EH (cell line): ENCODE data around the gene DTNB.
A peak's percentile ranks its signal among the peaks of the same experiment; 100 is the strongest.

Experiments used
- DNase-seq: peaks from one replicate; pipeline ENCODE4 v3.0.0-alpha.2; 2015; ENCODE audit warnings: low read depth

Gene DTNB

DNA sequence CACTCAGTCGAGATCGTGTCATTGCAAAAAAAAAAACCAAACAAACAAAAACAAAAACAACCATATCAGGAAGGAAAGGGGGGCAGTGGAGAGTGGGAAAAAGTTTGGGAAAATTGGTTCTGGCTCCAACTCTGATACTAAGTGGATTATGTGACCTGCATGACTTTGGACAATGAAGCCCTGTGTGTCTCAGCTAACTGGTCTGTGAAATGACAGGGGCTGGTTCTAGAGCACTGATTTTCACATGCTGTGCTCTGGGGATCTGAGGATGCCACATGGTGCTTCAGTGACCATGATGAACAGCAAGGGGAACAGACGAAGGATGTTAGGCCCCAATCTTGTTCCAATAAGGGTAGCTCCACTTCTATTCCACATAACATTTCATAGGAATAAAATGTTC is 174.2 kb downstream of the DTNB start:
- no peak for DNase-seq

GRCh38 chr2:25497918-25498407 is 175.4 kb downstream of the DTNB start:
- no peak for DNase-seq

DNA sequence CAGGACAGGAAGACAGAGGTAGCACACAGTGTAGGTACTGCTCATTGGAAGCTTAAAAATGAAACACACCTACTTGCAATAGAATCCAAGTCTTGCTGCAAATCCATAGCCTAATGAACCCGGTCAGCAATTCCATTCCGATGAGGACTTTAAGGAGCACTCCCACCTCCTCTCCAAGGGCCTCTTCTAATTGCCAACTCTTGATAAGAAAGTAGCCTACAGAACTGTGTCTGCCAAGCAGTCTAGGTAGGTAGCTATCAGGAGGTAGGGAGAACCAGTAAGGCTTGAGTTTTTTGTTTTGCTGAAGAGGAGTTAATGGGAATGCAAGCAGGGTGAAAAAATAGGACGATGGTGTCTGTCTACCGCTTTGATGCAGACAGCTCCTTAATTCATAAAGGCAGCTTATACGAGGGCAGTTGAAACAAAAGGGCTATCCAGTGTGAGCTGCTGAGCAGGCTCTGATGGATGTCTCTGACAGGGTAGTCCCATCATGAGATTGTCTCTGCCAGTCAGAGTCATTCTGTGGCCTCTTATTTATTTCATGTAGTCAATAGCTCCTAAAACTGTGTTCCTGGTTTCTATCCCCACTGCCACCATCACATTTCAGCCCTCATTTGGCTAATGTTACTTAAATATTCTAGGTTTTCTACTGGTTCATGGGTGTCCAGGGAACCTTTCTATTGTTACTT is 176.0 kb downstream of the DTNB start:
- no peak for DNase-seq

DNA sequence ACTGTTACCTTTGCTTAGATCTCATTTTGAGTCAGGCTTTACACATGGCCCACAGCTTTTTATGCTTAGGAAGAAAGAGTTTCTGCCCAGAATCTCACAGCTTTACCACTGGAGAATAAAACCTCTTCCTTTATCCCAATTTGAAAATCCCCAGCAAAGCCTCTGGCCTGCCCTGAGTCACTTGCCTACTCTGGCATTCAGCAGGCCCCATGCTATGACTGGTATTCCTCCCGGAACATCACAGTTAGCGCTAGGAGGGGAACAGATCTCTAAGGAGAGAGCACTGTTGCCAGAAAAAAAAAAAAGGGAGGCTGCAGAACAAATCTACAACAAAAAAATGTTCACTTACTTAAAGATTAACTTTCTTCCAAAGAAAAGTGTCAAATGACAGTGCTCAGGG is 178.8 kb downstream of the DTNB start:
- peak; percentile 74 for DNase-seq

- DNase-seq: no peak
Measured at GRCh38 chr2:25493207-25493606, 180.2 kb downstream of the DTNB start.

- no peak for DNase-seq
Measured at GRCh38 chr2:25492726-25493125, 180.7 kb downstream of the DTNB start.

GRCh38 chr2:25491966-25492532 is 181.3 kb downstream of the DTNB start:
- DNase-seq: peak; percentile 62

DNA sequence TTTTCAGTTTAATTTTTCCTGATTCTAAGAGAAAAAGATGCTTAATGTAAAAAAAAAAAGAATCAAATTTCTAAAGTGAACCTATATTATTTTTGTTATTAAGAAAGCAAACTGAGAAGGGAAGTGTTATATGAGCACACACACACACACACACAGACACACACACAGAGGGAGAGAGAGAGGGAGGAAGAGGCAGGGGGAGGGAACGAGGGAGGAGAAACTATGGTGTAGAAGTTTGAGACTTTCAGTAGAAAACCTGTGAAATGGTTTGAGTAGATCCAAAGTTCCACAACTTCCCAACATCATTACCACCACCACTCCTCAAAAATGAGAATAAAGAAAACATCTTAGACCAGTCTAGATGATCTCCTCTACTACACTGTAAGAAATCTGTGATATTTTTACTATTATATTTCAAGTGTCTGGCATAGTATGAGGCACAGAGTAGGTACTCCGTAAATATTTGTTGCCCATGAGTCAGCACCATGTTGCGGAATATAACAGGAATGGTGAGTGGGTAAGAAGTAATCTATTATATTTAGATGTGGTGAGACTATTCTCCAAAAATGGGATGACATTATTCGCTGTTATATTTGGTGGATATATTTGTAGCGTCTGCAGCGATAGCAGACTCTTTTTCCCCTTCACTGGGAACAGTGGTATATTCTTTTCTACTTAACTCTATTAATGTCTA is 182.2 kb downstream of the DTNB start:
- DNase-seq: peak; percentile 24

DNA sequence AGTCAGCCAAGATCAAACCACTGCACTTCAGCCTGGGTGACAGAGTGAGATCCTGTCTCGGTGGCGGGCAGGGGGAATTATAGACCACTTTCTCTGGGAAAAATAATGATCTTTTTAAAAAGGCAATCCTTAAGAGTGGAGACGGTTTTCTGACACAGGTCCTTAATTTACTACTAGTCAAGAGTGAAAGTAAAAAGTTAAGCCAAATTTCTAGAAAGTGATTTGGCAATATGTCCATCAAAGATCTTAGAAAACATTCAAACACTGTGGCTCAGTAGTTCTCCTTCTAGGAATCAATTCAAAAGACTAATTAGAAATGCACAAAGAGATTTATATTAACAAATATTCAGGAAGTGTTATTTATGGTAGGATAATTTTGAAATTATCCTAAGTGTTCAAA is 183.2 kb downstream of the DTNB start:
- no peak for DNase-seq

DNA sequence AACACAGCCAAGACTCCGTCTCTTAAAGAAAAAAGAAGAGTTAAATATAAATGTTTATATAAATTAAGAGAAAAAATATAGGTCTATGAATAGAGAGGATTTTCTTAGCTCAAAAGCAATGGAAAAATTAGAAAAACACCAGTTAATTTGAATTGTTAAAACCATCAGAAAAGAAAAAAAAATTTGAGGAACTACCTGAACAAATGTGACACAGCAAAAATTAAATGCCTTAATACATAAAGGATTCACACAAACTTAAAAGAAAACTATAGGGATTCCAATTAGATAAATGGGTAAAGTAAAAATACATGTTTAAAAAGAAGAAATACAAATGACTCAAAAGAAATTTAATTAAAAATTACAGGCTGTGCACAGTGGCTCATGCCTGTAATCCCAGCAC is 183.7 kb downstream of the DTNB start:
- DNase-seq: no peak

- no peak for DNase-seq
Measured at GRCh38 chr2:25483607-25484266, 189.6 kb downstream of the DTNB start.

GRCh38 chr2:25482341-25482740 is 191.0 kb downstream of the DTNB start:
- DNase-seq: no peak

DNA sequence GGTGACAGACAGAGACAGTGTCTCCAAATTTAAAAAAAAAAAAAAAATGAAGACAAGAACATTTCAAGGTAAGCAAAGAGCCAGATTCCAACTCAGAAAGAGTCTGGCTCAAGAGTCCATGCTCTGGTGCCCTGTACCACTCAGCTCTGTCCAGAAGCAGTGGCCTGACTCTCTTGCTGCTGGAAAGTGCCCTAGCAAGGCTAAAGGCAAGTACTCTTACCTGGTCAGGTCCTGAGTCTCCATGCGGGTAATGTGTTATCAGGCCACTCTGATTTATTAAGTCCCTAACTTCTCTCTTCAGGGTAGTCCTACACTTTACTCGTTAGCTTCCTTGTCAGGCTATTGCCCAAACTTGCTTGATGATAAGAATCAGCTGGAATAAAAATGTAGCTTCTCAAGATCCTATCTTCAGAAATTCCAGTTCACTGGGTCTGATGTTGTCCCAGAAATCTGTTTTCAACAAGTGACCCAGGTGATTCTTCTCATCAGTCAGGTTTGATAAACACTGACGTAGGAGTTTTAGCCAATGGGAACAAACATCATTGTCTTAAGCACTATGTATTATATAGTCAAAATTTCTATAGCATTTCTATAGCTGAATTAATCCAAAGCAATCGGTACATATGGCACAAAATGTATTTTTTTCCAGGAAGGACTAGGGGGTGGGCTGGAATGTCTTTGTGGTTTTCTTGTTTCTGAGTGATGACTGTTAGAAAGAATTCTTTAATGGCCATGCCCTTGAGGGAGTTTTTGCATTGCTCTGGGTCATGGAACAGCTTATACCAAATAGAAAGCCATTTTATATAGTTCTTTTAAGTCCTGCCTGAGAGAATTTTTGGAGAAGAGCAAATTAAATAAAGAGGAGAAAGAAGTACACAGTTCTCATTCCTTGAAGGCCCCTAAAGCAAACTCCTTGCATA is 191.7 kb downstream of the DTNB start:
- peak; percentile 74 for DNase-seq

GRCh38 chr2:25480561-25480960 is 192.8 kb downstream of the DTNB start:
- DNase-seq: peak; percentile 41

DNA sequence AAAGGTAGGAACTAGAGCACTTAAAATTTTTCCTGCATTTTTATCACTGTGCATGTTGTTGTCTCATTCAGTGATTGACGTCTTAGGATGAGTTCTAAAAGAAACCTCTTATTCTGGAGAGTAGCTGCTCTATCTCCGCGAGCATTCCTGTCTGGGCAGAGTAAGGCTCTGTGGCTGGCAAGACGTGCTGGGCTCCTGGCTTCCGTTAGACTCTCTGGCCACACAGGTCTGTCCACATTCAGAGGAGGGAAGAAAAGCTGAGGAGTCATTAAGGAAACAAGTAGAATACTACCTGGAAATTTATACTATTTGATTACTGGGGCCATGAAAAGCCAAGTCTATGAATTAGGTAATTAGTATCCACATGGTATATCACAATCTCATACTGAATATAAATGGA is 193.6 kb downstream of the DTNB start:
- no peak for DNase-seq

DNA sequence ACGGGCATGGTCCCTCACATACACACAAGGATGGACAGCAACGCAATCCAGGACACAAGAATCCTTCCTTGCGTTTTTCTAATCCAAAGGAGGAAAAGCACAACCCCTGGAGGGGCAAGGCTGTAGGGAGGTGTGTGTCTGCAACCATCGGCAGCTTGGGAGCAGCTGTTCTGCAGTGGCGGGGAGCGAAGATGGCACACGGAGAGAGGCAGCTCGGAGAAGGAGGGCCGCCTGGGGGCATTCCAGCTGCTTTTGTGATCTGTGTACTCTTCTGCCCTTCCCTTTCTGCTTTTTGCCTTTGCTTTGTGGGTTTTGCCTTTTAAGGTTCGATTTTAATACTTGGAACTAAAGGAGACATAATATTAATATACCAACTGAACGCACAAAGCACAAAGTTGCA is 194.6 kb downstream of the DTNB start:
- DNase-seq: no peak

DNA sequence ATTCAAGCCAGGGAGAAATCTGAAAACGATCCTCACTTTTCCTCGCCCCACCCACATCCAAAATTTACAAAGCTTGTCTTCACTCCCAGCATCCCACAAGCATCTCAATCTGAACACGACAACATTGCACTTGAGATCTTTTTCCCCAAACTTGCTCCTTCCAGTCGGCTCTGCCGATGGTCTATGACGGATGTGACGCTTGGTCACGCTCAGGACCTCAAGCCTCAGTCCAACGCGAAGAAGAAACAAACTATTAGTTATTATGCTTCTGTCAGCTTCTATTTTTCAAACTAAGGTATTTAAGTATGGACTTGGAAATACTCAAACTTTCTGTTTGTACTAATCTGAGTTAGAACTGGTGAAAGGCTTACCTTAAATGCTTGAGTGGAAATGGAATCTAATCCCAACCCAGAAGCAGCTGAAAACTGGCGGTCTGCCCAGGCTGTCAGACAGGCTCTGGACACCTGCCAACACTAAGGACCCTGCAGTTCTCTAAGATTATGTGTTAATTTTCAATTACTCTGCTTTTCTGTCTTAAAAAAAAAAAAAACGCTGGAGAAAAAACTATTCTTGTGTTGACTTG is 199.5 kb downstream of the DTNB start:
- no peak for DNase-seq

DNA sequence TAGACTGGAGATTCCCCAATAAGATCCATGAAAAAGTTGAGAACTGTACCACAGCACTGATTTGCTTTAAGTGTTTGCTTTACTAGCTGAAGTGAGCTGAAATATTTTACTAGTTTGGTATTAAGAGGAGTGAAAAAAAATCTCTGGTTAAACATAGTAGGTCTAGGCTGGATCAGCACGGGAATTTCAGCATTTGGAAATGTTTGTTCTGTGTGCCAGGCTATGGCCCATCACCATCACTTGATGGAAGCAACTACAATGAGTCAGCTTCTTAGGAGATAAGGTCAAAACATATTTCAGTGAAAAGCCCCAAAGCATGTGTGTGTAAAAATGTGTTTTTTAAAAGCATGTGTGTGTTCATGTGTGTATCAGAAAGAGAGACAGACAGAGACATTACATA is 200.2 kb downstream of the DTNB start:
- DNase-seq: no peak

GRCh38 chr2:25470806-25471205 is 202.6 kb downstream of the DTNB start:
- no peak for DNase-seq

DNA sequence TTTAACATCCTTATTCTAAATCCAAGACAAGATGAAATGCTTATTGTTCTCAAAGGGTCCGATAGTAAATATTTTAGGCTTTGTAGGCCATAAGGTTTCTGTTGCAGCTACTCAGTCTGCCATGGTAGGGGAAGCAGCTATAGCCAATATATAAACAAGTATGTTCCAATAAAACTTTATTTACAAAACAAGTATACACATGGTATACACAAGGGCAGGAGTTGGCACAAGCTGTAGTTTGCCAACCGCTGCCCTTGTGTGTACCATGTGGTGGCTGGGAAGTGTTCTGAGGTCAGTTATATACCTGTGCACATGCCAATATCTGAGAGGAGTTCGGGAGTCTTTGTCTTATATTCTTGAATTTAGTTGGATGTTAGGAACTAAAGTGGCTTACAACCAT is 205.6 kb downstream of the DTNB start:
- no peak for DNase-seq

DNA sequence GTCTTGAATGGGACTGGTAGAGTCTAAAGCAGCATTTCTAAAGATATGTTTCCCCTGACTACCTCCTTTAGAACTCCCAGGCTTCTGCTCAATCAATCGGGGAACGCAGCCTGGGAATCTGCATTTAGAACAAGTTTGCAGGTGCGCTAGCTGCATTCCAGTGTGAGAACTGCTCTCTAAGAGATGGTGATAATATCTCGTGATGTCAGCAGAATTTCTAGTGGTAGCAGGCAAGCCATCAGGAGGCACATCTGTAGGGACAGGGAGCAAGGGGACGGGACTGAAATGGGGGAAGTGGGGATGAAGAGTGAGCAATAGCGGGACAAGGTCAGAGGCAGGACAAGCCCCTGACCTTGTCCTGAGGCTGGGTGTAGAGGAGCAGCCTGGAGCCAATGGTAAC is 211.4 kb downstream of the DTNB start:
- no peak for DNase-seq
